Left kidney (tissue), 2 donors: ENCODE measurements around the gene PTPN13. TPM values are rescaled to one million over a fixed set of nuclear protein-coding genes. Genes with fewer than 3 reads are reported as not detected.
"Not testable (repeated sequence)": the region's sequence is repeated elsewhere in the genome, so short reads cannot be mapped to it uniquely, and the experiment has no call there.

Experiments used
- DNase-seq: peaks from one replicate; pipeline ENCODE4 v3.0.0-alpha.2; 2013
- polyA plus RNA-seq: library from polyadenylated mRNA; unstranded; fragments of 120-200 nt; gene quantifications from one replicate; pipeline ENCODE4 v1.2.1, GENCODE V29; 2013; ENCODE audit not compliant: insufficient read length

Gene PTPN13
- polyA plus RNA-seq, 1 donor: 167 TPM

- DNase-seq: no peak
These were observed 47.5 kb downstream of the PTPN13 start for GRCh38 chr4:86641516-86642090.

GRCh38 chr4:86644892-86645291, 50.8 kb downstream of the PTPN13 start:
- no peak for DNase-seq

- DNase-seq: no peak
These were observed 58.3 kb downstream of the PTPN13 start for GRCh38 chr4:86652332-86652932.

GRCh38 chr4:86653237-86653865, 59.2 kb downstream of the PTPN13 start:
- DNase-seq: no peak

DNA sequence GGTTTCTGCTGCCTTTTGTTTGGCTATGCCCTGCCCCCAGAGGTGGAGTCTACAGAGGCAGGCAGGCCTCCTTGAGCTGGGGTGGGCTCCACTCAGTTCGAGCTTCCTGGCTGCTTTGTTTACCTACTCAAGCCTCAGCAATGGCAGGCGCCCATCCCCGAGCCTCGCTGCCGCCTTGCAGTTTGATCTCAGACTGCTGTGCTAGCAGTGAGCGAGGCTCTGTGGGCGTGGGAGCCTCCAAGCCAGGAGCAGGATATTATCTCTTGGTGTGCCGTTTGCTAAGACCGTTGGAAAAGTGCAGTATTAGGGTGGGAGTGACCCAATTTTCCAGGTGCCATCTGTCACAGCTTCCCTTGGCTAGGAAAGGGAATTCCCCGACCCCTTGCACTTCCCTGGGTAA, 62.7 kb downstream of the PTPN13 start:
- not testable (repeated sequence) for DNase-seq

GRCh38 chr4:86657382-86657781, 63.3 kb downstream of the PTPN13 start:
- no peak for DNase-seq

DNA sequence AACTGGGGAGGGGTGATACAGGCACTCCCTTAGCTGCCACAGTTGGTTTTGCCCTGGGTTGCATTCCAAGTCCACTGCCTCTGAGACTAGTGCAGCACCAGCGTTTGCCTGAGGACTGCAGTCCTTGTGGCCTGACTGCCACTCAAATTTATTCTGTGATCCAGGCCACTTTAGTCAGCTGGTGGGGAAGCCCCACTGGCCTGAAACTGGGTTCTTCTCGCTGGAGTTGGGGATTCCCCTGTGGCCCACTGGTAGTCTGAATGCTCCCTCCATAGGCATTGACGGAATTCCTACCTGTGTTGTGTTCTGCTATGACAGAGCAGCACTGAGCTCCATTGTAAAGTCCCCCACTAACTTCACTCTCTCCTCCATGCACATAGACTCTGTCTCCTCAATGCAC, 63.8 kb downstream of the PTPN13 start:
- no peak for DNase-seq

- DNase-seq: no peak
These were observed 66.3 kb downstream of the PTPN13 start for GRCh38 chr4:86660401-86660800.

DNA sequence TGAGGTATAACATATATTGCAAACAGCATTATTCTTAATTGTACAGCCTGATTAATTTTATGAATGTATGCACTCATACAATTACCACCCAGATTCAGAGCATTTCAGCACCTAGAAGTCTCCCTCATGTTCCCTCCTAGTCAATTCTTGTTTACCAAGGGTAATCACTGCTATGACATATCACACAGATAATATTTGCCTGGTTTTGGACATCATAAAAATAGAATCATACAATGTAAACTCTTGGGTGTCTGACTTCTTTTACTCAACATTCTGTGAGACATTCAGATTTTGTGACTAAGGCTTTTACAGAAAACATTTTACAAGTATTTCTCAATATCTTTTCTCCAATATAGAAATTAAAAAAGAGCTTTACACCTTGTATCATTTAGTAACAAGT, 66.9 kb downstream of the PTPN13 start:
- no peak for DNase-seq

GRCh38 chr4:86661418-86661817, 67.3 kb downstream of the PTPN13 start:
- no peak for DNase-seq

DNA sequence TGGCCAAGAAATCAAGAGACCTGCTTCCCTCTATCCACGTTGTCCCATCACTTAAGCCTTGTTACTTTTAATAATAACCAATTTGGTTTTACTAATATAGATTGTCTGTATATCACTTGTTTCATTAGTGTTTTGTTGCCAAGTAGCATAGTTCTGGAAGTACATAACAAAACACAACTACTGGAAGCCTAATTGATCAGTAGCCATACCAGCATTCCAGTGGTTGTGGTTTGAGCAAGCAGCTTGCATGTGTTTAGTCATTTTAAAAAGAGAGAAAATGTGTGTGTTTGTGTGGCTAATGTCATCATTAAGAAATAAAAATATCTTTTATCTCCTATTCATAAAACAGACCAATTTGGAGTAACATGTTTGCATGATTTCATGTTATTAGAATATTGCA, 70.8 kb downstream of the PTPN13 start:
- no peak for DNase-seq

DNA sequence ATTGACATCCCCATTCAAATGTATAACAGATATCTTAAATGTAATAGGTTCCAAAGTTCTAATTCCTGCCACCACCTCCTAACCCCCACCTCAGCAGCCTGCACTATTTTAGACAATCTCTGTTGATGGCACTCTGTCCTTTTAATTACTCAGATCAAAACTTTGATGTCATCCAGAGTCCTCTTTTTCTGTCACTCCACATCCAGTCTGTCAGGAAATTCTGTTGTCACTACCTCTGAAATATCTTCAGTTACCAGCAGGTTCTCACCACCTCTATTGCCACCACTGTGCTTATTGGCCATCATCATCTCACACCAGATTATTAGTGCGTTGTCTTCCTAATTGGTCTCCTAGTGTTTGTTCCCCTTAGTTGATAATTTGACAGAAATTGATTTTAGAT, 76.2 kb downstream of the PTPN13 start:
- no peak for DNase-seq

GRCh38 chr4:86670756-86671155, 76.6 kb downstream of the PTPN13 start:
- no peak for DNase-seq

- no peak for DNase-seq
These were observed 81.4 kb downstream of the PTPN13 start for GRCh38 chr4:86675548-86675947.

GRCh38 chr4:86678796-86679195, 84.7 kb downstream of the PTPN13 start:
- no peak for DNase-seq

- DNase-seq: no peak
These were observed 85.3 kb downstream of the PTPN13 start for GRCh38 chr4:86679441-86679840.

DNA sequence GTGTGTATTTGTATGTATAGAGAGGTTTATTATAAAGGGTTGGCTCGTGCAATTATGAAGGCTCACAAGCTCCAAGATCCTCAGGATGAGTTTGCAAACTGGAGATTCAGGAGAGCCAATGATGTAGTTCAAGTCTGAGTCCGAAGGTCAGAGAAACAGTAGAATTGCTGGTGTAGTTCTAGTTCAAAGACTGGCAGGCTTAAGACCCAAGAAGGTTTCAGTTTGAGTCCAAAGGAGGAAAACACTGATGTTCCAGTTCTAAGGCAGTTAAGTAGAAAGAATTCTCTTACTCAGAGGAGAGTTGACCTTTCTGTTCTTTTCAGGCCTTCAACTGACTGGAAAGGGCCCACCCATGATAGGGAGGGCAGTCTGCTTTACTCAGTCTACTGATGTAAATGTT, 89.1 kb downstream of the PTPN13 start:
- DNase-seq: no peak

GRCh38 chr4:86683983-86684382, 89.9 kb downstream of the PTPN13 start:
- DNase-seq: no peak

- no peak for DNase-seq
These were observed 91.3 kb downstream of the PTPN13 start for GRCh38 chr4:86685401-86685800.

GRCh38 chr4:86686741-86687140, 92.6 kb downstream of the PTPN13 start:
- DNase-seq: no peak

DNA sequence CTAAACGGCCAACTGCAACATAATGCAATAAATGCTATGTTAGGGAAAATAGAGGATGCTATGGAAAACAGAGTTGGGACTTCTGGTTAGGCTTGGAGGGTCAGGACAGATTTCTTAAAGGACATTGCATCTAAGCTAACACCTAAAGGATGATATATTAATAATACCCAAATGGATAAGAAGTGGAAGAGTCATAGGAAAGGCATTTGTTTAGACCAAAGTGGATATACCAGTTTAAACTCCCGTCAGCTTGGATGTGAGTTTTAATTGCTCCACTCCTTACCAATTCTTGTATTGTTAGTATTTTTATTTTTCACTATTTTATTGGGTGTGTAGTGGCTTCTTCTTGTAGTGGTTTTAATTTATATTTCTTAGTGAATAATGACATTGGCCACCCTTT, 93.9 kb downstream of the PTPN13 start:
- no peak for DNase-seq

- DNase-seq: no peak
These were observed 110.5 kb downstream of the PTPN13 start for GRCh38 chr4:86704601-86705000.

GRCh38 chr4:86706923-86707597, 112.9 kb downstream of the PTPN13 start:
- DNase-seq: no peak
